H1 (cell line): Measurements from ENCODE around the gene CNKSR2. TPM values are rescaled to one million over a fixed set of nuclear protein-coding genes. Genes with fewer than 3 reads are reported as not detected.

Experiments
- CTCF ChIA-PET: fragments of 300-600 bp; sonication (Branson Sonifier 250); formaldehyde crosslinking; loops from one replicate; lab custom pipeline; 2021; ENCODE audit not compliant: partially characterized antibody; lab: Charles Lee
- POLR2A ChIA-PET: fragments of 300-600 bp; sonication (Branson Sonifier 250); formaldehyde crosslinking; loops from one replicate; lab custom pipeline; 2021; ENCODE audit warnings: inconsistent platforms; ENCODE audit not compliant: partially characterized antibody; lab: Charles Lee
- DNase-seq, 2 experiments: peaks; one replicate each; pipeline versions ENCODE4 v3.0.0 to v3.0.0-alpha.2; 2010 to 2022; ENCODE audit warnings: low spot score in 2 of 2, low read depth in 1 of 2, mixed read lengths in 1 of 2
- FAIRE-seq: peaks from 2 replicates; lab custom pipeline; 2011; peaks lifted over from hg19 to GRCh38; lab: Jason Lieb, UNC
- H2AFZ ChIP-seq: 2 replicates; pipeline ENCODE4 v1.8.1; 2012; ENCODE audit warnings: low read length, inconsistent platforms
- H2AK5ac ChIP-seq: 2 replicates; pipeline ENCODE4 v1.6.1; 2013; ENCODE audit warnings: low read depth, low read length
- H2BK120ac ChIP-seq: replicated peaks from 2 replicates; pipeline ENCODE3; 2013; ENCODE audit warnings: low read depth, low read length, inconsistent platforms
- H2BK12ac ChIP-seq: 2 replicates; pipeline ENCODE4 v1.6.1; 2013; ENCODE audit warnings: low read depth, low read length
- H2BK15ac ChIP-seq: 2 replicates; pipeline ENCODE4 v1.6.1; 2013; ENCODE audit warnings: low read length
- H2BK20ac ChIP-seq: 2 replicates; pipeline ENCODE4 v1.6.1; 2013; ENCODE audit warnings: low read length
- H2BK5ac ChIP-seq: 2 replicates; pipeline ENCODE4 v1.6.1; 2013; ENCODE audit warnings: low read depth, low read length
- H3K14ac ChIP-seq: 2 replicates; pipeline ENCODE4 v1.6.1; 2013; ENCODE audit warnings: inconsistent platforms; ENCODE audit not compliant: insufficient read length
- H3K18ac ChIP-seq: 2 replicates; pipeline ENCODE4 v1.6.1; 2013; ENCODE audit warnings: low read length; ENCODE audit errors: extremely low read depth
- H3K23ac ChIP-seq: 2 replicates; pipeline ENCODE4 v1.6.1; 2013; ENCODE audit warnings: inconsistent platforms; ENCODE audit not compliant: insufficient read length
- H3K23me2 ChIP-seq: 2 replicates; pipeline ENCODE4 v1.6.1; 2013; ENCODE audit warnings: low read depth, low read length
- H3K27ac ChIP-seq: 2 replicates; pipeline ENCODE4 v1.6.1; 2011; ENCODE audit warnings: low read depth, low read length, inconsistent platforms
- H3K27me3 ChIP-seq, 4 experiments: replicated peaks in 1 of 4; 1 replicate in 1 of 4; 2 replicates in 3 of 4; pipeline versions ENCODE4 v1.6.1 to v1.8.1; 2011 to 2013; ENCODE audit warnings: low read length in 3 of 4, mild to moderate bottlenecking in 3 of 4, inconsistent platforms in 2 of 4, mixed read lengths in 2 of 4, moderate library complexity in 1 of 4; ENCODE audit not compliant: control insufficient read depth in 3 of 4, insufficient read depth in 3 of 4; ENCODE audit errors: extremely low read depth in 1 of 4
- H3K36me3 ChIP-seq, 4 experiments: 2 replicates each; pipeline versions ENCODE4 v1.6.1 to v1.8.1; 2011 to 2013; ENCODE audit warnings: mild to moderate bottlenecking in 4 of 4, low read length in 3 of 4, moderate library complexity in 2 of 4, control low read depth in 1 of 4, inconsistent platforms in 1 of 4; ENCODE audit not compliant: insufficient read depth in 4 of 4, control insufficient read depth in 2 of 4
- H3K4ac ChIP-seq: replicated peaks from 2 replicates; pipeline ENCODE3; 2013; ENCODE audit warnings: low read length, low read depth, mixed read lengths, inconsistent platforms; ENCODE audit not compliant: insufficient read length
- H3K4me1 ChIP-seq, 4 experiments: replicated peaks in 1 of 4; 1 replicate in 1 of 4; 2 replicates in 3 of 4; pipeline versions ENCODE4 v1.6.1 to v1.8.1; 2011 to 2013; ENCODE audit warnings: low read length in 3 of 4, inconsistent platforms in 2 of 4, mixed read lengths in 1 of 4; ENCODE audit not compliant: insufficient read depth in 4 of 4, control insufficient read depth in 3 of 4
- H3K4me2 ChIP-seq, 2 experiments: 2 replicates each; pipeline versions ENCODE4 v1.6.1 to v1.8.1; 2011 to 2013; ENCODE audit warnings: low read depth in 2 of 2, low read length in 2 of 2, control low read depth in 1 of 2, inconsistent platforms in 1 of 2, mild to moderate bottlenecking in 1 of 2; ENCODE audit not compliant: insufficient read depth in 1 of 2
- H3K4me3 ChIP-seq, 4 experiments: fragments of 200-600, 300-600 bp in 1 of 4; sonication (generic), shearing (Covaris generic), sonication (Bioruptor Twin) in 1 of 4; 2 replicates each; pipeline versions ENCODE4 v1.5.1 to v1.8.1; 2011 to 2016; ENCODE audit warnings: low read length in 4 of 4, low read depth in 3 of 4, control low read depth in 2 of 4, inconsistent platforms in 2 of 4, mild to moderate bottlenecking in 2 of 4, mixed read lengths in 1 of 4, moderate library complexity in 1 of 4; ENCODE audit not compliant: insufficient read depth in 2 of 4; ENCODE audit errors: extremely low read depth in 1 of 4
- H3K56ac ChIP-seq: replicated peaks from 2 replicates; pipeline ENCODE3; 2013; ENCODE audit warnings: low read depth, mild to moderate bottlenecking, mixed read lengths, low read length, inconsistent platforms; ENCODE audit not compliant: insufficient read length
- H3K79me1 ChIP-seq: 2 replicates; pipeline ENCODE4 v1.6.1; 2013; ENCODE audit warnings: low read depth, low read length, control low read depth
- H3K79me2 ChIP-seq, 2 experiments: 2 replicates each; pipeline versions ENCODE4 v1.6.1 to v1.8.1; 2012 to 2013; ENCODE audit warnings: low read length in 2 of 2, mild to moderate bottlenecking in 2 of 2, inconsistent platforms in 1 of 2; ENCODE audit not compliant: insufficient read depth in 2 of 2, control insufficient read depth in 1 of 2
- H3K9ac ChIP-seq, 4 experiments: replicated peaks in 1 of 4; 1 replicate in 1 of 4; 2 replicates in 3 of 4; pipeline versions ENCODE4 v1.6.1 to v1.8.1; 2011 to 2013; ENCODE audit warnings: low read depth in 3 of 4, low read length in 3 of 4, control low read depth in 2 of 4, mild to moderate bottlenecking in 2 of 4, moderate library complexity in 2 of 4, inconsistent platforms in 1 of 4; ENCODE audit errors: extremely low read depth in 1 of 4
- H3K9me3 ChIP-seq, 2 experiments: 2 replicates each; pipeline versions ENCODE4 v1.6.1 to v1.8.1; 2012 to 2013; ENCODE audit warnings: mild to moderate bottlenecking in 2 of 2, moderate library complexity in 2 of 2, control low read depth in 1 of 2, inconsistent platforms in 1 of 2, low read depth in 1 of 2, low read length in 1 of 2, mixed read lengths in 1 of 2; ENCODE audit not compliant: insufficient read depth in 2 of 2
- H4K20me1 ChIP-seq, 2 experiments: replicated peaks in 1 of 2; 2 replicates each; pipeline versions ENCODE3 to v1.8.1; 2011 to 2013; ENCODE audit warnings: inconsistent platforms in 2 of 2, low read length in 2 of 2, mild to moderate bottlenecking in 1 of 2; ENCODE audit not compliant: insufficient read depth in 2 of 2, control insufficient read depth in 1 of 2
- H4K5ac ChIP-seq: 2 replicates; pipeline ENCODE4 v1.6.1; 2013; ENCODE audit warnings: low read length, low read depth, mixed read lengths, inconsistent platforms; ENCODE audit not compliant: insufficient read length
- H4K8ac ChIP-seq: 2 replicates; pipeline ENCODE4 v1.8.0; 2013; ENCODE audit warnings: mild to moderate bottlenecking, moderate library complexity, low read length, inconsistent platforms; ENCODE audit not compliant: insufficient read depth; ENCODE audit errors: extremely low read depth
- H4K91ac ChIP-seq: replicated peaks from 2 replicates; pipeline ENCODE3; 2013; ENCODE audit warnings: low read length, mixed read lengths, inconsistent platforms; ENCODE audit not compliant: insufficient read length
- CHD2 ChIP-seq: IDR thresholded peaks from 2 replicates; pipeline ENCODE4 v1.6.1; 2012; ENCODE audit warnings: low read length, improper control_type of control experiment
- EP300 ChIP-seq, 2 experiments: IDR thresholded peaks; 1 replicate in 1 of 2; 2 replicates in 1 of 2; pipeline ENCODE4 v1.6.1; 2011 to 2012; ENCODE audit warnings: low read depth in 2 of 2, low read length in 2 of 2, mild to moderate bottlenecking in 2 of 2, borderline replicate concordance in 1 of 2, inconsistent platforms in 1 of 2, moderate library complexity in 1 of 2
- KDM5A ChIP-seq: fragments of 200-600 bp; IDR thresholded peaks from 2 replicates; pipeline ENCODE4 v1.7.1; 2012; ENCODE audit warnings: mild to moderate bottlenecking, low read length, inconsistent platforms, mixed read lengths
- POLR2A ChIP-seq, 2 experiments: IDR thresholded peaks; 1 replicate in 1 of 2; 2 replicates in 1 of 2; pipeline ENCODE4 v1.6.1; 2011; ENCODE audit warnings: low read depth in 2 of 2, low read length in 2 of 2, mild to moderate bottlenecking in 2 of 2; ENCODE audit errors: control extremely low read depth in 1 of 2
- POLR2AphosphoS5 ChIP-seq: IDR thresholded peaks from 2 replicates; pipeline ENCODE4 v1.6.1; 2011; ENCODE audit warnings: low read depth, low read length
- RFX5 ChIP-seq: IDR thresholded peaks from 2 replicates; pipeline ENCODE4 v1.6.1; 2011; ENCODE audit warnings: low read depth, low read length, improper control_type of control experiment, borderline replicate concordance
- RXRA ChIP-seq: IDR thresholded peaks from 2 replicates; pipeline ENCODE4 v1.6.1; 2011; ENCODE audit warnings: low read depth, mild to moderate bottlenecking, low read length, moderate library complexity; ENCODE audit not compliant: insufficient read depth
- SP1 ChIP-seq: IDR thresholded peaks from 2 replicates; pipeline ENCODE4 v1.6.1; 2011; ENCODE audit warnings: low read depth, low read length
- SP4 ChIP-seq: IDR thresholded peaks from 2 replicates; pipeline ENCODE4 v1.6.1; 2012; ENCODE audit warnings: low read length, inconsistent platforms
- SRF ChIP-seq: IDR thresholded peaks from 2 replicates; pipeline ENCODE4 v1.6.1; 2011; ENCODE audit warnings: mild to moderate bottlenecking, low read depth, low read length, moderate library complexity
- TEAD4 ChIP-seq: IDR thresholded peaks from 2 replicates; pipeline ENCODE4 v1.6.1; 2012; ENCODE audit warnings: low read depth, low read length, inconsistent platforms, mixed read lengths
- WGBS, 2 experiments: shearing (Covaris generic) in 1 of 2; methylation state at CpG; one replicate each; pipeline versions ENCODE4 v1.1.6 to v1.1.7; 2013 to 2015; ENCODE audit warnings: low lambda C conversion rate in 2 of 2, mixed read lengths in 2 of 2, inconsistent platforms in 1 of 2, low coverage in 1 of 2, missing lambda C conversion rate in 1 of 2; ENCODE audit not compliant: insufficient replicate concordance in 2 of 2, insufficient coverage in 1 of 2, insufficient read length in 1 of 2; ENCODE audit errors: extremely low coverage in 1 of 2, missing lambda C conversion rate in 1 of 2; 5-methylcytosine and 5-hydroxymethylcytosine counted together
- polyA plus RNA-seq, 7 experiments: library from polyadenylated mRNA; depleted of rRNA in 3 of 7; stranded (reverse) in 5 of 7; unstranded in 2 of 7; fragments of >200 nt in 5 of 7; fragments of 200-250 nt in 2 of 7; gene quantifications; 1 replicate in 5 of 7; 2 replicates in 1 of 7; 4 replicates in 1 of 7; pipeline versions ENCODE4 v1.2.1 to v1.2.3, GENCODE V29; 2011 to 2013; ENCODE audit warnings: missing spikeins in 2 of 7, mixed read lengths in 2 of 7
- total RNA-seq: library from RNA; stranded (reverse); fragmentation: NEBNext Ultra II Directional; extraction: Animal tissue kit (Norgen Biotek cat#: 25700); gene quantifications from 2 replicates; pipeline ENCODE4 v1.2.1, GENCODE V29; 2021
- TF ChIP-seq, protein P1 (sequence below): IDR thresholded peaks from 2 replicates; pipeline ENCODE4 v1.6.1; 2012; ENCODE audit warnings: inconsistent platforms
- TF ChIP-seq, protein P2 (sequence below): IDR thresholded peaks from 2 replicates; pipeline ENCODE4 v1.6.1; 2012; ENCODE audit warnings: low read length, inconsistent platforms

Gene CNKSR2
- total and polyA plus RNA-seq, 2 of the 8 experiments (the other 6 are each of a cell fraction or from before 2014, with no cell fraction given): 5.5 to 16.3 TPM

GRCh38 chrX:21382715-21383114 is 8.5 kb downstream of the CNKSR2 start:
- Histone ChIP-seq H2AFZ (no peak overlapping the region), H3K79me2 (peaks cover 0 to 82% of the 10 kb centered on the region in 2 experiments; a peak in 2 of 4 replicates), H3K4me3 (no peak overlapping the region), H2BK15ac (no peak overlapping the region), H3K23ac (no peak overlapping the region), H4K5ac (no peak overlapping the region), H3K9ac (no peak overlapping the region), H3K56ac (no peak overlapping the region), H3K27ac (no peak overlapping the region), H4K20me1 (no peaks in the 10 kb centered on the region), H4K91ac (no peak overlapping the region), H2BK12ac (no peak overlapping the region), H2AK5ac (no peak overlapping the region), H3K4me1 (peaks cover 0 to 5% (median 0%) of the 10 kb centered on the region in 4 experiments; a peak in 1 of 7 replicates), H2BK5ac (no peak overlapping the region), H3K4ac (no peak overlapping the region), H3K14ac (no peak overlapping the region), H2BK20ac (no peak overlapping the region), H4K8ac (no peak overlapping the region), H3K27me3 (no peaks in the 10 kb centered on the region), H3K18ac (no peak overlapping the region), H2BK120ac (no peak overlapping the region), H3K36me3 (no peaks in the 10 kb centered on the region), H3K4me2 (no peak overlapping the region), H3K79me1 (no peaks in the 10 kb centered on the region), H3K9me3 (no peaks in the 10 kb centered on the region), H3K23me2 (no peaks in the 10 kb centered on the region)
- DNase-seq: no peak
- WGBS, 2 experiments: 73% methylated on average over 2 of the region's 2 CpGs; no CpG with 5 or more reads in 1 of the 2 experiments
- ChIA-PET CTCF (interaction anchor here (0.7 to 1.5 kb wide), 3 partner anchors 95 to 363 kb away, joined by 3 to 4 read pairs (median 3); no protein-coding TSS in a partner anchor), POLR2A (no interaction called here)
- no peak for FAIRE-seq
- TF ChIP-seq KDM5A (no peak), RXRA (no peak), SP1 (no peak), POLR2A (IDR thresholded peaks at IDR 0.05; ENCODE audit: control extremely low read depth in 1 of 2, low read depth in 2 of 2, low read length in 2 of 2) (no peak), RFX5 (no peak), SP4 (no peak), CHD2 (no peak), SRF (no peak), POLR2AphosphoS5 (no peak), EP300 (IDR thresholded peaks at IDR 0.05; ENCODE audit: borderline replicate concordance in 1 of 2, low read depth in 2 of 2, low read length in 2 of 2) (no peak), TEAD4 (no peak)
- TF ChIP-seq, protein P1, sequence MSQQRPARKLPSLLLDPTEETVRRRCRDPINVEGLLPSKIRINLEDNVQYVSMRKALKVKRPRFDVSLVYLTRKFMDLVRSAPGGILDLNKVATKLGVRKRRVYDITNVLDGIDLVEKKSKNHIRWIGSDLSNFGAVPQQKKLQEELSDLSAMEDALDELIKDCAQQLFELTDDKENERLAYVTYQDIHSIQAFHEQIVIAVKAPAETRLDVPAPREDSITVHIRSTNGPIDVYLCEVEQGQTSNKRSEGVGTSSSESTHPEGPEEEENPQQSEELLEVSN: no peak
- TF ChIP-seq, protein P2, sequence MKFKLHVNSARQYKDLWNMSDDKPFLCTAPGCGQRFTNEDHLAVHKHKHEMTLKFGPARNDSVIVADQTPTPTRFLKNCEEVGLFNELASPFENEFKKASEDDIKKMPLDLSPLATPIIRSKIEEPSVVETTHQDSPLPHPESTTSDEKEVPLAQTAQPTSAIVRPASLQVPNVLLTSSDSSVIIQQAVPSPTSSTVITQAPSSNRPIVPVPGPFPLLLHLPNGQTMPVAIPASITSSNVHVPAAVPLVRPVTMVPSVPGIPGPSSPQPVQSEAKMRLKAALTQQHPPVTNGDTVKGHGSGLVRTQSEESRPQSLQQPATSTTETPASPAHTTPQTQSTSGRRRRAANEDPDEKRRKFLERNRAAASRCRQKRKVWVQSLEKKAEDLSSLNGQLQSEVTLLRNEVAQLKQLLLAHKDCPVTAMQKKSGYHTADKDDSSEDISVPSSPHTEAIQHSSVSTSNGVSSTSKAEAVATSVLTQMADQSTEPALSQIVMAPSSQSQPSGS: no peak
